Large intestine (tissue), 3 donors: ENCODE data around the gene LAMA4. TPM values are rescaled to one million over a fixed set of nuclear protein-coding genes. Genes with fewer than 3 reads are reported as not detected.

Source experiments
- DNase-seq, 2 donors: peaks; one replicate each; pipeline versions ENCODE4 v3.0.0 to v3.0.0-alpha.2; 2013
- H3K27ac ChIP-seq: one replicate; pipeline ENCODE4 v1.5.1; 2013; ENCODE audit warnings: low read length
- H3K27me3 ChIP-seq: 2 replicates; pipeline ENCODE4 v1.6.1; 2013; ENCODE audit warnings: low read length; ENCODE audit not compliant: control insufficient read depth, insufficient read depth
- H3K36me3 ChIP-seq: 2 replicates; pipeline ENCODE4 v1.6.1; 2013; ENCODE audit warnings: low read length; ENCODE audit not compliant: control insufficient read depth, insufficient read depth
- H3K4me1 ChIP-seq: one replicate; pipeline ENCODE4 v1.6.1; 2013; ENCODE audit warnings: low read length; ENCODE audit not compliant: control insufficient read depth, insufficient read depth
- H3K4me3 ChIP-seq: one replicate; pipeline ENCODE4 v1.5.1; 2013; ENCODE audit warnings: low read length
- H3K9me3 ChIP-seq: one replicate; pipeline ENCODE4 v1.6.1; 2013; ENCODE audit warnings: mild to moderate bottlenecking, low read depth, low read length, moderate library complexity; ENCODE audit not compliant: control insufficient read depth
- WGBS: methylation state at CpG from one replicate; pipeline ENCODE4 v1.1.5; 2013; ENCODE audit warnings: low lambda C conversion rate; ENCODE audit not compliant: insufficient coverage; 5-methylcytosine and 5-hydroxymethylcytosine counted together
- polyA plus RNA-seq: library from polyadenylated mRNA; unstranded; fragments of 120-200 nt; gene quantifications from one replicate; pipeline ENCODE4 v1.2.1, GENCODE V29; 2013

LAMA4 gene
- polyA plus RNA-seq, 1 donor = 57.6 TPM

GRCh38 chr6:112062966-112063365 lies 191.4 kb downstream of the LAMA4 start:
- no peaks in the 10 kb centered on the region for H3K36me3 ChIP-seq
- H3K4me3 ChIP-seq = no peak overlapping the region
- no CpG with 5 or more reads among the region's 3 CpGs for WGBS

DNA sequence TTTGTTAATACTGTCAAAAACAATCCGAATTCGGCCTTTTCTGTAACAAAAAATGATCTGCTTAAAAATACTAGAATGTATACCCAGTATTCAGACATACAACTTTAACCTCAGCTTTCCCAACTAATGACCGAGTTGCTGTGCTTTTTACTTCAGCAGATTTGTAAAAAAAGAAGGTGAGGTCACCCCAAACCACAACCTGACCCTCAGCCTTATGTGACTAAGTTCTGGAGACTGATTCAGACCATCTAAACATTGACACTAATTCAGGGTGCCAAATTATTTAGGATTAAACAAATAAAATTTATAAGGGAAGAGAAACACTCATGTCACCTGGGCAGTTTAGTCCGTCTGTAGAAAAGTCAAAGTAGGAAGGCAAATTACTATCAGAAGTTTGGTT lies 192.8 kb downstream of the LAMA4 start:
- no peaks in the 10 kb centered on the region for H3K27me3 ChIP-seq
- no peak for DNase-seq
- no peaks in the 10 kb centered on the region for H3K4me1 ChIP-seq
- H3K27ac ChIP-seq = no peak overlapping the region
- no peaks in the 10 kb centered on the region for H3K9me3 ChIP-seq
- WGBS = 90% methylated on average over 2 of the region's 4 CpGs
- H3K4me3 ChIP-seq = no peak overlapping the region
- H3K36me3 ChIP-seq = no peaks in the 10 kb centered on the region

More at GRCh38 chr6:112062966-112063365, 191.4 kb downstream of the LAMA4 start:
- DNase-seq = no peak
- Histone ChIP-seq H3K9me3 (no peaks in the 10 kb centered on the region), H3K27me3 (no peaks in the 10 kb centered on the region), H3K27ac (no peak overlapping the region), H3K4me1 (no peaks in the 10 kb centered on the region)

Other genes starting within 250 kb of the LAMA4 start
- 0.43 TPM for gene CCN6, start 200.5 kb downstream of the LAMA4 start, polyA plus RNA-seq
- 33.8 TPM for gene TUBE1, start 167.1 kb downstream of the LAMA4 start, polyA plus RNA-seq
- gene FAM229B, start 167.0 kb downstream of the LAMA4 start, polyA plus RNA-seq = 15.2 TPM
- gene RFPL4B, start 92.8 kb upstream of the LAMA4 start, polyA plus RNA-seq = 0.07 TPM